DMS53 treated with DMSO at 0.1 percent for 48 hours (cell line): ENCODE measurements around the gene RAB44.
A peak's percentile ranks its signal among the peaks of the same experiment; 100 is the strongest.

Source experiments
- DNase-seq: peaks from one replicate; lab custom pipeline; 2025; ENCODE audit not compliant: unreplicated experiment; lab: John Stamatoyannopoulos, UW

The RAB44 gene

GRCh38 chr6:36766399-36766945 is 68.8 kb downstream of the RAB44 start:
- DNase-seq: no peak

GRCh38 chr6:36769183-36769675 is 71.6 kb downstream of the RAB44 start:
- DNase-seq: no peak

GRCh38 chr6:36769676-36770499 is 72.3 kb downstream of the RAB44 start:
- DNase-seq: no peak

GRCh38 chr6:36771145-36771544 is 73.5 kb downstream of the RAB44 start:
- no peak for DNase-seq

GRCh38 chr6:36772397-36772796 is 74.8 kb downstream of the RAB44 start:
- DNase-seq: no peak

GRCh38 chr6:36774331-36774730 is 76.7 kb downstream of the RAB44 start:
- no peak for DNase-seq

GRCh38 chr6:36776167-36776566 is 78.5 kb downstream of the RAB44 start:
- DNase-seq: no peak

GRCh38 chr6:36777801-36778200 is 80.2 kb downstream of the RAB44 start:
- no peak for DNase-seq

GRCh38 chr6:36779227-36779626 is 81.6 kb downstream of the RAB44 start:
- no peak for DNase-seq

- DNase-seq: peak; percentile 38
These were observed 83.0 kb downstream of the RAB44 start for GRCh38 chr6:36780442-36781177.

GRCh38 chr6:36781669-36782068 is 84.0 kb downstream of the RAB44 start:
- no peak for DNase-seq
